Naive B cell (primary cell): ENCODE measurements around the gene PRRC2B. TPM values are rescaled to one million over a fixed set of nuclear protein-coding genes. Genes with fewer than 3 reads are reported as not detected.
"Not testable (repeated sequence)": the region's sequence is repeated elsewhere in the genome, so short reads cannot be mapped to it uniquely, and the experiment has no call there.

Source experiments
- ATAC-seq, 2 donors: fragments of 150-1000 bp; cut with Tn5 transposase; 2 replicates each; pipeline ENCODE4 v1.10.0; 2021; ENCODE audit warnings: low read depth in 2 of 2, mild to moderate bottlenecking in 2 of 2, moderate library complexity in 2 of 2
- DNase-seq: peaks from one replicate; pipeline ENCODE4 v3.0.0; 2022
- H3K27ac Mint-ChIP-seq, 6 donors: one replicate each; pipeline ENCODE4 v1.8.0; 2020 to 2022; ENCODE audit warnings: mild to moderate bottlenecking in 6 of 6, mixed read lengths in 6 of 6, moderate library complexity in 5 of 6, inconsistent platforms in 2 of 6
- H3K27me3 Mint-ChIP-seq, 3 donors: one replicate each; pipeline ENCODE4 v1.8.0; 2021 to 2022; ENCODE audit warnings: mixed read lengths in 3 of 3, mild to moderate bottlenecking in 1 of 3
- H3K36me3 Mint-ChIP-seq, 2 donors: one replicate each; pipeline ENCODE4 v1.8.0; 2020 to 2022; ENCODE audit warnings: mixed read lengths in 2 of 2, inconsistent platforms in 1 of 2, mild to moderate bottlenecking in 1 of 2
- H3K4me1 Mint-ChIP-seq, 3 donors: one replicate each; pipeline ENCODE4 v1.8.0; 2020 to 2022; ENCODE audit warnings: mixed read lengths in 3 of 3, inconsistent platforms in 1 of 3, mild to moderate bottlenecking in 1 of 3, moderate library complexity in 1 of 3
- H3K4me3 Mint-ChIP-seq, 8 donors: one replicate each; pipeline ENCODE4 v1.8.0; 2020 to 2022; ENCODE audit warnings: mild to moderate bottlenecking in 8 of 8, mixed read lengths in 8 of 8, moderate library complexity in 8 of 8, inconsistent platforms in 2 of 8
- H3K9me3 Mint-ChIP-seq, 7 donors: one replicate each; pipeline ENCODE4 v1.8.0; 2020 to 2022; ENCODE audit warnings: mixed read lengths in 7 of 7, mild to moderate bottlenecking in 5 of 7, inconsistent platforms in 2 of 7, moderate library complexity in 1 of 7
- polyA plus RNA-seq, 6 donors: library from polyadenylated mRNA; unstranded; fragments of 300-500 nt; fragmentation: Illumina TruSeq; gene quantifications; one replicate each; pipeline ENCODE4 v1.2.3, GENCODE V29; 2021; ENCODE audit warnings: low read depth in 6 of 6

Gene PRRC2B
- polyA plus RNA-seq, 6 donors from 2014 or later: 6.9 to 52.8 (median 15.4) TPM

GRCh38 chr9:131530546-131530919 is 136.6 kb downstream of the PRRC2B start:
- Mint-ChIP-seq H3K4me1 (peaks cover 19 to 44% (median 22%) of the 10 kb centered on the region in 3 donors), H3K27me3 (no peaks in the 10 kb centered on the region), H3K27ac (peak overlapping the region in 1 of 6 donors; percentile 69), H3K36me3 (no peaks in the 10 kb centered on the region), H3K4me3 (peak overlapping the region; percentile 69 to 90 (median 78)), H3K9me3 (no peaks in the 10 kb centered on the region)
- no peak for DNase-seq
- peak; percentile 8 to 14 for ATAC-seq

GRCh38 chr9:131530920-131531832 is 137.3 kb downstream of the PRRC2B start, which contains the start of gene UCK1:
TSS of gene UCK1 (minus strand) at chr9:131531263. CDS start at chr9:131531174, 89 bp downstream.
- Mint-ChIP-seq H3K4me3 (peak within 1 kb of the TSS; percentile 77 to 90 (median 78)), H3K27me3 (no peaks in the 10 kb centered on the region), H3K27ac (peak within 1 kb of the TSS in 1 of 6 donors; percentile 69), H3K36me3 (no peaks in the 10 kb centered on the region), H3K4me1 (peaks cover 19 to 43% (median 22%) of the 10 kb centered on the region in 3 donors), H3K9me3 (no peaks in the 10 kb centered on the region)
- DNase-seq (peak; percentile 66), ATAC-seq (peak; percentile 92 to 94)

DNA sequence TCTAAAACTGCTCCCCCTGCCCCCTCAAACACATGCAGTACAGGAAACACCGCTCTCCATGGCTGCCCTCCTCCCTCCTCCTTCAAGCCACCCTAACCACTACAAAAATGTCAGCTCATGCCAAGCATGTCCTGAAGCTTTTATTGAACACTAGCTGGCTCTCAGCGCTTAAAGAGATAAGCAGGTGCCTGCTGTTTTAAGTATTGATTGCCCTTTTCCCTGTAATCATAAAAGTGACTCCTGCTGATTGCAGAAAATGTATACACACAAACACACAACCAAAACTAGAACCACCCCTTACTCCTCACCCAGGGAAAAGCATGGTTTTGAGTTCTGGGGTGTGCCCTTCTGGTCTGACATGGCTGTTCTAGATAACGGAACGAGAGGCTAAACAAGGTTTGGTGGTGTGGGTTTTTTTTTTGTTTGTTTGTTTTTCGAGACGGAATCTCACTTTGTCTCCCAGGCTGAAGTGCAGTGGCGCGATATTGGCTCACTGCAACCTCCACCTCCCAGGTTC is 140.9 kb downstream of the PRRC2B start:
- Mint-ChIP-seq H3K27me3 (no peaks in the 10 kb centered on the region), H3K4me3 (peak overlapping the region; percentile 55 to 89 (median 78)), H3K36me3 (no peaks in the 10 kb centered on the region), H3K27ac (peak overlapping the region in 2 of 6 donors; percentile 34 to 41), H3K4me1 (peaks cover 14 to 28% (median 16%) of the 10 kb centered on the region in 3 donors), H3K9me3 (no peaks in the 10 kb centered on the region)
- peak; percentile 61 to 67 for ATAC-seq
- peak; percentile 53 for DNase-seq

DNA sequence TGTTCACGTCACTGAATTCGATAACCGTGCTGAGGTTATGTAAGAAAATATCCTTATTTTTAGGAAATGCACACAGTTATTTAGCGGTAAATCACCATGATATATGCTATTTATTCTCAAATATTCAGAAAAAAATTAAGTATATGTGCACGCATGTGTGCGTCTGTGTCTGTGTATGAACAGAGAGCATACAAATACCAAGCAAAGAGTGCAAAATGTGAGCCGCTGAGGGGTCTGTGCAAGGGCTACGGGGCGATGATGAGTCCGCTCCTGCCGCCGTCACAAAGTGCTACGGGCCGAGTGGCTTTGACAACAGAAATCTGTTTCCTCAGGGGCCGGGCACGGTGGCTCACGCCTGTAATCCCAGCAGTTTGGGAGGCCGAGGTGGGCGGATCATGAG is 144.1 kb downstream of the PRRC2B start:
- Mint-ChIP-seq H3K36me3 (peaks cover 0 to 8% of the 10 kb centered on the region in 2 donors), H3K27ac (no peak overlapping the region), H3K4me1 (peaks cover 7 to 21% (median 13%) of the 10 kb centered on the region in 3 donors), H3K4me3 (no peak overlapping the region), H3K27me3 (peaks cover 0 to 6% (median 4%) of the 10 kb centered on the region in 3 donors), H3K9me3 (peaks cover 3 to 12% (median 7%) of the 10 kb centered on the region in 7 donors)
- DNase-seq (no peak), ATAC-seq (no peak)

DNA sequence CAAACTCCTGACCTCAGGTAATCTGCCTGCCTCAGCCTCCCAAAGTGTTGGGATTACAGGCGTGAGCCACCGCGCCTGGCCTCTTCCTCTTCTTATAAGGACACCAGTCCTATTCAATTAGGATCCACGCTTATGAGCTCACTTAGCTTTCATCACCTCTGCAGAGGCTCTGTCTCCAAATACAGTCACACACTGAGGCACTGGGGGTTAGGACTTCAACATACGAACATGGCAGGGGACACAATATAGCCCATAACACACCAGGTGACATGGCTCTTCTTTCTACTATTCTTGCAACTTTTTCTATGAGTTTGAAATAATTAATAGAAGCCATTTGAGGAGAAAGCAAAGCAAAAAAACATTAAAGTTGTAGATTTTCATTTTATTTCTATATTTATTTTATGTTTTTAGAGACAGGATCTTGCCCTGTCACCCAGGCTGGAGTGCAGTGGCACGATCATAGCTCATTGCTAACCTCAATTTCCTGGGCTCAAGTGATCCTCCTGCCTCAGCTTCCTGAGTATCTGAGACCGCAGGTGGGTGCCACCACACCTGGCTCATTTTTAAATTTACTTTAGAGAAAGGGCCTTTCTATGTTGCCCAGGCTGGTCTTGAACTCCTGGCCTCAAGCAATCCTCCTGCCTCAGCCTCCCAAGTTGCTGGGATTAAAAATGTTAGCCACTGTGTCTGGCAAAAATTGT is 145.5 kb downstream of the PRRC2B start:
- Mint-ChIP-seq H3K27me3 (peaks cover 3 to 9% (median 4%) of the 10 kb centered on the region in 3 donors), H3K27ac (no peak overlapping the region), H3K4me3 (no peak overlapping the region), H3K9me3 (peaks cover 4 to 26% (median 21%) of the 10 kb centered on the region in 7 donors), H3K36me3 (peaks cover 0 to 8% of the 10 kb centered on the region in 2 donors), H3K4me1 (peaks cover 6 to 13% (median 7%) of the 10 kb centered on the region in 3 donors)
- no peak for DNase-seq
- no peak for ATAC-seq

DNA sequence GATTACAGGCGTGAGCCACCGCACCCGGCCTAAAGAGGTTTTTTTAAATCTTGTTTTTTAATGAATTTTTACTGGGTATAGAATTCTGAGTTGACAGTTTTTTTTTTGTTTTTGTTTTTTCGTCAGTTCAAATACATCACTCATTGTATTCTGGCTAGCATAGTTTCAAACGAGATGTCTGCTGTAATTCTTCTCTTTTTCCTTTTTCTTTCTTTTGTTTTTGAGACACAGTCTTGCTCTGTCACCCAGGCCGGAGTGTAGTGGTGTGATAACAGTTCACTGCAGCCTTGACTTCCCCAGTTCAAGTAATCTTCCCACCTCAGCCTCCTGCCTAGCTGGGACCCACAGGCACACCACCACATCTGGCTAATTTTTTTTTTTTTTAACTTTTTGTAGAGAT is 149.3 kb downstream of the PRRC2B start:
- Mint-ChIP-seq H3K4me1 (peaks cover 4 to 14% (median 14%) of the 10 kb centered on the region in 3 donors), H3K27ac (no peak overlapping the region), H3K4me3 (no peak overlapping the region), H3K36me3 (peaks cover 2 to 17% of the 10 kb centered on the region in 2 donors), H3K27me3 (peaks cover 20 to 35% (median 24%) of the 10 kb centered on the region in 3 donors), H3K9me3 (peaks cover 7 to 40% (median 28%) of the 10 kb centered on the region in 7 donors)
- DNase-seq: no peak
- ATAC-seq: no peak

DNA sequence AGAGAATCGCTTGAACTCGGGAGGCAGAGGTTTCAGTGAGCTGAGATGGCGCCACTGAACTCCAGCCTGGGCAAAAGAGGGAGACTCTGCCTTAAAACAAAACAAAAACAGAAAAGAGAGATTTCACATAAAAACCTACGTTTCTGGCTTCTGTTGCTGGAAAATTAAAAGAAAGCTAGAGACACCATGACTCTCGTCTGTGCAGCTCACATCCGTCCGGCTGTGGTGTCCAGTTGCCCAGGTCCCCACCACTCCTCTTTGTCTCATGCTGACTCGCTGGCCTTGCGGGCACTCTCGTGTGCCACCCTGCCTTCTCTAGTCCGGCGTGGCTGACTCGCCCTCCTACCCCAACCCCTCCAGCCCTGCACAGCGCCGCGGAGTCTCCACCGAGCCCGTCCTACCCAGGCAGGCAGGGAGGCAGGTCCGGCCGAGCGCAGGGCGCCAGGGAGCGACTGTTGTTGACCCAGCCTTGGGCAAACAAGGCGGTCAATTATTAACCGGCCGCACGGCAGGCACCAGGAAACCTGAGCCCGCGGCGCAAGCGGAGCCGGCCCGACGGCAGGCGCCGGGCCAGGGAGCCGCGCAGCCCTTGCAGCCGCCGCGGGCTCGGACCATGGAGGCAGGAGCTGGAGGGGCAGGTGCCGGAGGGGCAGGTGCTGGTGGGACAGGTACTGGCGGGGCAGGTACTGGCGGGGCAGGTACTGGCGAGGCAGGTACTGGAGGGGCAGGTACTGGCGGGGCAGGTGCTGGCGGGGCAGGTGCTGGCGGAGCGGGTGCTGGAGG is 151.3 kb downstream of the PRRC2B start, which contains the start of gene PRRT1B:
Gene PRRT1B, plus strand, starts transcription at position 521 of the 783 bp plus-strand sequence. Its CDS starts 93 bp downstream, at position 614.
- Mint-ChIP-seq H3K27ac (no peak within 1 kb of the TSS), H3K36me3 (peaks cover 7 to 37% of the 10 kb centered on the region in 2 donors), H3K27me3 (peaks cover 41 to 56% (median 43%) of the 10 kb centered on the region in 3 donors), H3K9me3 (peaks cover 16 to 51% (median 40%) of the 10 kb centered on the region in 7 donors), H3K4me3 (peak within 1 kb of the TSS in 6 of 8 donors; percentile 30 to 74 (median 48)), H3K4me1 (peaks cover 5 to 14% (median 12%) of the 10 kb centered on the region in 3 donors)
- DNase-seq: no peak
- ATAC-seq: no peak

DNA sequence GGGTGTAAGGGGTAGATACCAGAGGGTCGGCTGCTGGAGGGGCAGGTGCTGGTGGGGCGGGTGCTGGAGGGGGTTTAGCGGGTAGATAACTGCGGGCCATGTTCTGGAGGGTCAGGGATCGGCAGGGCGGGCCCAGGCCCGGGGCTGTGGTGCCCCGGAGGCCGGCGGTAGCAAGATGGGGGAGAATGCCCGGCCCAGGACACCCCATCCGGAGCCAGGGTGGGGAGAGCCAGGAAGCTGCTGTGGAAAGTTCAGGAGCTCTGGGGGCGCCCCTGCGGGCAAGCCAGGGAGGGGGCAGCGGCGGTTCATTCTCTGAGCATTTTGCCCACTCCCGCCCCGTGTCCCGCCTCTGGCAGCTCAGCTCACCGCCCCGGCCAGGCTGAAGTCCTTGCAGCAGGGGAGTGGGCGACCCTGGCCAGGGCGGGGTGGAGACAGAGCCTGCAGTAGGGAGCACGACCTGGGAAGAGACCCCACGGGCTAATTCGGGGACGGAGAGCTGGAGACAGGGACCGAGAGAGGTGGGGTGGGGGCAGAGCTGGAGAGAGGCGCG is 152.0 kb downstream of the PRRC2B start:
- H3K27ac Mint-ChIP-seq: no peak overlapping the region
- H3K4me3 Mint-ChIP-seq: peak overlapping the region in 5 of 8 donors; percentile 42 to 74 (median 53)
- H3K9me3 Mint-ChIP-seq: peaks cover 16 to 54% (median 41%) of the 10 kb centered on the region in 7 donors
- ATAC-seq (no peak), DNase-seq (no peak)
- H3K36me3 Mint-ChIP-seq: peaks cover 7 to 40% of the 10 kb centered on the region in 2 donors
- peaks cover 47 to 61% (median 47%) of the 10 kb centered on the region in 3 donors for H3K27me3 Mint-ChIP-seq
- H3K4me1 Mint-ChIP-seq: peaks cover 5 to 14% (median 12%) of the 10 kb centered on the region in 3 donors

GRCh38 chr9:131546336-131547084 is 152.6 kb downstream of the PRRC2B start:
- no peak overlapping the region for H3K27ac Mint-ChIP-seq
- peaks cover 16 to 54% (median 41%) of the 10 kb centered on the region in 7 donors for H3K9me3 Mint-ChIP-seq
- H3K36me3 Mint-ChIP-seq: peaks cover 7 to 40% of the 10 kb centered on the region in 2 donors
- peaks cover 52 to 67% (median 54%) of the 10 kb centered on the region in 3 donors for H3K27me3 Mint-ChIP-seq
- H3K4me3 Mint-ChIP-seq: peak overlapping the region in 7 of 8 donors; percentile 57 to 86 (median 78)
- ATAC-seq (peak; percentile 66 to 69), DNase-seq (no peak)
- H3K4me1 Mint-ChIP-seq: peaks cover 5 to 14% (median 12%) of the 10 kb centered on the region in 3 donors

- Mint-ChIP-seq H3K4me1 (peaks cover 5 to 14% (median 12%) of the 10 kb centered on the region in 3 donors), H3K36me3 (peaks cover 11 to 32% of the 10 kb centered on the region in 2 donors), H3K27me3 (peaks cover 63 to 83% (median 68%) of the 10 kb centered on the region in 3 donors), H3K9me3 (peaks cover 5 to 33% (median 22%) of the 10 kb centered on the region in 7 donors)
- H3K4me3 Mint-ChIP-seq, DNase-seq, ATAC-seq, H3K27ac Mint-ChIP-seq: not testable (repeated sequence)
Measured at GRCh38 chr9:131549186-131549585, 155.3 kb downstream of the PRRC2B start.
